ENCODE measurements around the gene NFX1.

The NFX1 gene

DNA sequence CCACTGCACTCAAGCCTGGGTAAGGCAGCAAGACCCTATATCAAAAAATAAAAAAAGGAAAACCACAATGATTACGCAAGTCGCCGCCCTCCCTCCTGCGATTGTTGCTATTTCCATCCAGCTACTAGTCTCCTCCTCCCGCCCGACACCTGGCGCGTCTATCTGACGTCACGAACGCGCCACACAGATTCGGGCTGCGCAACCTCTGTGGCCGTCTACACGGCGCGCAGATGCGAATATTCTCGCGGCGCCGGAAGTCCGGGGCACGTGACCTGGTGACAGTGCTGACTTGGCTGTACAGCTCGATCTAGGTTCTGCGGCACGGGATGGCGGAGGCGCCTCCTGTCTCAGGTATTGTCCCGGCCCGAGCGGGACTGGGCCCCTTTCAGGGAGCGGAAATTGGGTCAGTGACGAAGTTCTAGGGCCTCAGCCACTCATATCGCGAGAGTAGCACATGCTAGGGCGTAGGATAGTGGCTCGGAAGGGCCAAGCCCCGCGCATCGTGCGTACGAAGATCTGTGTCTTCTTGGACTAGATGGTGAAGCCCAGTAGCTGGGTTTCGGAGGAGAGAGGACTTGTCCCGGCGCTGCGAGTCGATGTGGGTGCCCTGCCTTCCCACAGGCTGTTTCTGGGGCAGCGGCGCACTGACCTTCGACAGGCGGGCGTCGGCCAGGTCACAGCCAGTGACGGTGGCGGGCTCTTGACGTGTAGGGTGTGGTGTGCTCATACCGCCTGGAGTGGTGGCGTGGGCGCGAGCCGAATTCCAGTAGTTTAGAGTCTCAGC lies at the start of gene NFX1:
Gene NFX1 (plus strand): TSS at position 270 of the 784 bp plus-strand sequence. CDS start 57 bp downstream, at position 327.
- peak; percentile 99 for DNase-seq
- H3K4me3 Mint-ChIP-seq: peak within 1 kb of the TSS; percentile 92
- H3K4me1 Mint-ChIP-seq (ENCODE audit: low read depth): peaks cover 64% of the 10 kb centered on the region
- H3K36me3 Mint-ChIP-seq (ENCODE audit: low read depth): peaks cover 56% of the 10 kb centered on the region
- no peaks in the 10 kb centered on the region for H3K27me3 Mint-ChIP-seq
- H3K27ac Mint-ChIP-seq: peak within 1 kb of the TSS; percentile 100
- H3K9me3 Mint-ChIP-seq: no peaks in the 10 kb centered on the region

- Mint-ChIP-seq H3K27me3 (no peaks in the 10 kb centered on the region), H3K4me3 (no peak overlapping the region), H3K27ac (no peak overlapping the region), H3K36me3 (ENCODE audit: low read depth) (peaks cover 3% of the 10 kb centered on the region), H3K4me1 (ENCODE audit: low read depth) (no peaks in the 10 kb centered on the region), H3K9me3 (no peaks in the 10 kb centered on the region)
- DNase-seq: no peak
Measured at GRCh38 chr9:33241298-33241697, 49.0 kb upstream of the NFX1 start.

GRCh38 chr9:33242609-33243134 lies 47.6 kb upstream of the NFX1 start:
- Mint-ChIP-seq H3K4me1 (ENCODE audit: low read depth) (no peaks in the 10 kb centered on the region), H3K27ac (no peak overlapping the region), H3K36me3 (ENCODE audit: low read depth) (peaks cover 13% of the 10 kb centered on the region), H3K4me3 (no peak overlapping the region), H3K27me3 (no peaks in the 10 kb centered on the region), H3K9me3 (no peaks in the 10 kb centered on the region)
- no peak for DNase-seq

GRCh38 chr9:33244137-33244784 lies 46.1 kb upstream of the NFX1 start:
- H3K9me3 Mint-ChIP-seq: no peaks in the 10 kb centered on the region
- no peaks in the 10 kb centered on the region for H3K4me1 Mint-ChIP-seq (ENCODE audit: low read depth)
- no peak for DNase-seq
- H3K27ac Mint-ChIP-seq: no peak overlapping the region
- peaks cover 23% of the 10 kb centered on the region for H3K36me3 Mint-ChIP-seq (ENCODE audit: low read depth)
- H3K27me3 Mint-ChIP-seq: no peaks in the 10 kb centered on the region
- H3K4me3 Mint-ChIP-seq: no peak overlapping the region

DNA sequence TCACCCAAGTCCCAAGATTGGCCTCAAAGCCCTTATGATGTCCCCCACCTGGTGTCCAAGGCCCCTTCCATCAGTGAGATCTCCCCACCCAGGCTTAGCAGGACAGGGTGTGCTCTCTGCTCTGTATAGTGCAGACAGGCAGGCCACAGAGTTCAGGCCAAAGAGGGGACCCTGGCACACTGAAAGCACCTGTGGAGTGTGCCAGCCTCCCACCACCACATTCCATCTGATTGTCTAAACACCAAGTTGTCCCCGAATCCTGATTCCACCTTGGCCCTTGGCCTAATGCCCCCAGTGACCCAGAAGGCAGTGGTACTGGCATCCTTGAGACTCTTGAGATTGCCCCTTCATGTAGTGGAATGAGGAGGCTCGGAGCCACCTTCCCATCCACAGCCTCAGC lies 45.0 kb upstream of the NFX1 start:
- Mint-ChIP-seq H3K36me3 (ENCODE audit: low read depth) (peaks cover 34% of the 10 kb centered on the region), H3K27ac (no peak overlapping the region), H3K4me1 (ENCODE audit: low read depth) (no peaks in the 10 kb centered on the region), H3K4me3 (no peak overlapping the region), H3K9me3 (no peaks in the 10 kb centered on the region), H3K27me3 (no peaks in the 10 kb centered on the region)
- DNase-seq: no peak

DNA sequence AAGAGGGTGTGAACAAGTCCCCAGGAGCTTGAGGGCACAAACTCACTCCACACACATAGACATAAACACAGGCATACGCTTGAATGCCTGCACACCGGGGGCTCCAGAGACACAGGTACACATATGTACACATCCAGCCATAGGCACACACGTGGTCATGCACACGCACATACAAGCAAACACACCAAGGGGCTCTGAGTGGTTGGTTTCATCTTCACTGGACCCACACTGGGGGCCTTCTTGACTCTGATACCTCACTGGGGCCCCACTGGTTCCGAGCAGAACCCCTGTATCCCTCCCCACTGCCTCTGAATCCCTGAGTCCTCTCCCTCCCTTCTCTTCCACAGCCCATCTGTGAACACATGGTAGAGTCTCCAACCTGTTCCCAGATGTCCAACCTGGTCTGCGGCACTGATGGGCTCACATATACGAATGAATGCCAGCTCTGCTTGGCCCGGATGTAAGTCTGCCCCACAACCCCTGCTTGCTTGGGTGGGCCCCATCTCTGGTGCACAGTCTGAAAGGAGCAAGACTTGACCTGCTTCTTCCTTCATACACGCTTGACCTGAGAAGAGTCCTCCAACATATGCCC lies 44.0 kb upstream of the NFX1 start:
- H3K4me3 Mint-ChIP-seq: no peak overlapping the region
- no peaks in the 10 kb centered on the region for H3K4me1 Mint-ChIP-seq (ENCODE audit: low read depth)
- no peak overlapping the region for H3K27ac Mint-ChIP-seq
- H3K9me3 Mint-ChIP-seq: no peaks in the 10 kb centered on the region
- DNase-seq: no peak
- peaks cover 44% of the 10 kb centered on the region for H3K36me3 Mint-ChIP-seq (ENCODE audit: low read depth)
- no peaks in the 10 kb centered on the region for H3K27me3 Mint-ChIP-seq

- no peaks in the 10 kb centered on the region for H3K9me3 Mint-ChIP-seq
- H3K36me3 Mint-ChIP-seq (ENCODE audit: low read depth): peaks cover 59% of the 10 kb centered on the region
- no peaks in the 10 kb centered on the region for H3K4me1 Mint-ChIP-seq (ENCODE audit: low read depth)
- no peak overlapping the region for H3K4me3 Mint-ChIP-seq
- H3K27ac Mint-ChIP-seq: no peak overlapping the region
- no peak for DNase-seq
- H3K27me3 Mint-ChIP-seq: no peaks in the 10 kb centered on the region
Measured at GRCh38 chr9:33248606-33249005, 41.7 kb upstream of the NFX1 start.

GRCh38 chr9:33249087-33249658 lies 41.1 kb upstream of the NFX1 start:
- no peaks in the 10 kb centered on the region for H3K4me1 Mint-ChIP-seq (ENCODE audit: low read depth)
- H3K27me3 Mint-ChIP-seq: no peaks in the 10 kb centered on the region
- H3K36me3 Mint-ChIP-seq (ENCODE audit: low read depth): peaks cover 64% of the 10 kb centered on the region
- no peak overlapping the region for H3K27ac Mint-ChIP-seq
- no peak overlapping the region for H3K4me3 Mint-ChIP-seq
- DNase-seq: no peak
- no peaks in the 10 kb centered on the region for H3K9me3 Mint-ChIP-seq

DNA sequence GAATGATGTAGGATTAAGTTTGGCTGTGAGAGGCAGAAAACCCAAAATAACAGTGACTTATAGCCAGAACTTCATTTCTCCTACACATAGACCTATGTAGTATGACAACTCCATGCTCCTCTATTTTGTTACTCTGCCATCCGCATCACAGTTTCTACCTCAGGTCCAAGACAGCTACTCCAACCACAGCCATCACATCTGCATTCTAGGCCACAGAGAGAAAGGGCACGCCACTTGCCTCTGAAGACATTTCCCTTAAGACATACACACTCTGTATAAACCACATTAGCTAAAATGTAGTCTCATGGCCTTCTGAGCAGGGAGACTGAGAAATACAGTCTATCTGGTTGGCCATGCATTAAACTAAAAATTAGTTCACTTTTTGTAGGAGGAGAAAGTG lies 40.3 kb upstream of the NFX1 start:
- no peak overlapping the region for H3K27ac Mint-ChIP-seq
- peaks cover 72% of the 10 kb centered on the region for H3K36me3 Mint-ChIP-seq (ENCODE audit: low read depth)
- H3K27me3 Mint-ChIP-seq: no peaks in the 10 kb centered on the region
- H3K9me3 Mint-ChIP-seq: no peaks in the 10 kb centered on the region
- DNase-seq: no peak
- no peaks in the 10 kb centered on the region for H3K4me1 Mint-ChIP-seq (ENCODE audit: low read depth)
- no peak overlapping the region for H3K4me3 Mint-ChIP-seq

DNA sequence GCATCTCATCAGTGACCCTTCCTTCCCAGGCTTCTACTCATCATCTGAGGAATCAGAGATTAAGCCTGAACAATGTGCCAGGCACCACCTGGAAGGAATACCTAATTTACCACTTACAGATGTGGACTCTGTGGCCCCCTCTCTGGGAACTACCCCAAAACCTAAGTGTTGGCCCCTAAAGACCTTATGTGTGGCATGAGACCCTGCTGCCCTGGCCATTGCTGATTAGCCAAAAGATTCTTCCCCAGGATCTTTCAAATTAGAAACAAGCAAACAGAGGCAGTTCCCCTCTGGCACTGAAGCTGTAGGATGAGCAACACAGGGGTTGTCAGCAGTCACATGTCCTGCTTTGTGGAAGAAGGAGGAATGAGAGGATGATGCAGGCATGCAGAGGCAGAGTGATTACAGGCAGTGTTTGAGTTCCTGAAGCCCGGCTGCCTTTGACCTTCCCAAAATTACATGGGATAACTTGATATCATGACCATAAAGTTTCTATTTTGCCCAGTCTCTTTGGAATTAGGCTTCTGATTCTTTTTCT lies 39.8 kb upstream of the NFX1 start:
- no peak for DNase-seq
- no peaks in the 10 kb centered on the region for H3K9me3 Mint-ChIP-seq
- no peaks in the 10 kb centered on the region for H3K4me1 Mint-ChIP-seq (ENCODE audit: low read depth)
- peak overlapping the region; percentile 63 for H3K27ac Mint-ChIP-seq
- peaks cover 75% of the 10 kb centered on the region for H3K36me3 Mint-ChIP-seq (ENCODE audit: low read depth)
- no peak overlapping the region for H3K4me3 Mint-ChIP-seq
- H3K27me3 Mint-ChIP-seq: no peaks in the 10 kb centered on the region

DNA sequence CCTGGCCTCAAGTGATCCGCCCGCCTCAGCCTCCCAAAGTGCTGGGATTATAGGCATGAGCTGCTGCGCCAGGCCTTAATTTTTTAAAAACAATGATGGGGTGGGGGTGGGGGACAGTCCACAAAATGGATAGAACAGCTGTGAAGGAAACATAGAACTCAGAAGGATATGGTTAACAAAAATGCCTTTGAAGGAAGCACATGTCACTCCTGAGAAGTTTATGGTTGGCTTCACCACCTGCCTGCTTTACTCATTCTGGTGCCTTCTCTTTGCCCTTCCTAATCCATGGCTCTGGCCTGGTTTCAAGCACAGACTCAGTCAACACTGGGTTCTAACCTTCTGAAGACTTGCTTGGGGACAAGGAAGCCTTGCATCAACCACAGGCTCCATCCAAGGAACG lies 36.1 kb upstream of the NFX1 start:
- no peak overlapping the region for H3K4me3 Mint-ChIP-seq
- no peaks in the 10 kb centered on the region for H3K9me3 Mint-ChIP-seq
- H3K36me3 Mint-ChIP-seq (ENCODE audit: low read depth): peaks cover 90% of the 10 kb centered on the region
- H3K4me1 Mint-ChIP-seq (ENCODE audit: low read depth): peaks cover 4% of the 10 kb centered on the region
- DNase-seq: no peak
- no peak overlapping the region for H3K27ac Mint-ChIP-seq
- H3K27me3 Mint-ChIP-seq: no peaks in the 10 kb centered on the region

- Mint-ChIP-seq H3K4me3 (no peak overlapping the region), H3K36me3 (ENCODE audit: low read depth) (peaks cover 91% of the 10 kb centered on the region), H3K27ac (no peak overlapping the region), H3K9me3 (no peaks in the 10 kb centered on the region), H3K4me1 (ENCODE audit: low read depth) (peaks cover 10% of the 10 kb centered on the region), H3K27me3 (no peaks in the 10 kb centered on the region)
- no peak for DNase-seq
Measured at GRCh38 chr9:33255014-33255413, 35.3 kb upstream of the NFX1 start.

- no peak for DNase-seq
- Mint-ChIP-seq H3K36me3 (ENCODE audit: low read depth) (peaks cover 91% of the 10 kb centered on the region), H3K27me3 (no peaks in the 10 kb centered on the region), H3K4me3 (no peak overlapping the region), H3K9me3 (no peaks in the 10 kb centered on the region), H3K4me1 (ENCODE audit: low read depth) (peaks cover 14% of the 10 kb centered on the region), H3K27ac (no peak overlapping the region)
Measured at GRCh38 chr9:33255471-33255870, 34.8 kb upstream of the NFX1 start.

- Mint-ChIP-seq H3K4me1 (ENCODE audit: low read depth) (peaks cover 21% of the 10 kb centered on the region), H3K36me3 (ENCODE audit: low read depth) (peaks cover 91% of the 10 kb centered on the region), H3K4me3 (no peak overlapping the region), H3K27me3 (no peaks in the 10 kb centered on the region), H3K9me3 (no peaks in the 10 kb centered on the region), H3K27ac (no peak overlapping the region)
- DNase-seq: no peak
Measured at GRCh38 chr9:33256236-33256635, 34.1 kb upstream of the NFX1 start.
